Gastrocnemius medialis (tissue), 4 donors: ENCODE results near the gene DBNDD1. TPM values are rescaled to one million over a fixed set of nuclear protein-coding genes. Genes with fewer than 3 reads are reported as not detected.
A peak's percentile ranks its signal among the peaks of the same experiment; 100 is the strongest.
"Not testable (repeated sequence)": the region's sequence is repeated elsewhere in the genome, so short reads cannot be mapped to it uniquely, and the experiment has no call there.

Source experiments
- ATAC-seq, 2 donors: fragments of 150-250 bp; one replicate each; pipeline ENCODE4 v1.9.1; 2016
- DNase-seq, 2 donors: peaks; one replicate each; pipeline ENCODE4 v3.0.0-alpha.2; 2019
- H3K27ac ChIP-seq, 4 donors: fragments of 200-600 bp; sonication (generic); 1 replicate in 1 of 4; 2 replicates in 3 of 4; pipeline ENCODE4 v1.5.1; 2016 to 2018; ENCODE audit warnings: mild to moderate bottlenecking in 2 of 4, moderate library complexity in 1 of 4
- H3K27me3 ChIP-seq, 3 donors: fragments of 200-600 bp; sonication (generic) in 2 of 3; 1 replicate in 1 of 3; 2 replicates in 2 of 3; pipeline versions ENCODE4 v1.5.1 to v1.6.0; 2016 to 2019; ENCODE audit warnings: mild to moderate bottlenecking in 1 of 3, moderate library complexity in 1 of 3
- H3K36me3 ChIP-seq, 2 donors: fragments of 200-600 bp; sonication (generic) in 1 of 2; one replicate each; pipeline ENCODE4 v1.5.1; 2017 to 2018
- H3K4me1 ChIP-seq, 2 donors: fragments of 200-600 bp; sonication (generic) in 1 of 2; one replicate each; pipeline ENCODE4 v1.5.1; 2016 to 2017; ENCODE audit warnings: mild to moderate bottlenecking in 2 of 2
- H3K4me3 ChIP-seq, 4 donors: fragments of 200-600 bp; sonication (generic) in 3 of 4; 1 replicate in 1 of 4; 2 replicates in 3 of 4; pipeline ENCODE4 v1.5.1; 2016 to 2019; ENCODE audit warnings: mild to moderate bottlenecking in 2 of 4
- H3K9me3 ChIP-seq, 3 donors: fragments of 200-600 bp; sonication (generic) in 2 of 3; 1 replicate in 1 of 3; 2 replicates in 2 of 3; pipeline ENCODE4 v1.5.1; 2016 to 2019
- POLR2A ChIP-seq, 2 donors: fragments of 450-650 bp; IDR thresholded peaks; one replicate each; pipeline ENCODE4 v1.6.1; 2017; ENCODE audit warnings: antibody characterized with exemption in 2 of 2, mild to moderate bottlenecking in 2 of 2, moderate library complexity in 2 of 2
- in situ Hi-C, 4 donors: fragments of 200-750 bp; cut with MboI; loops; one replicate each; pipeline versions ENCODE4 v1.15.0 to v1.8.0; 2017; ENCODE audit warnings: low sequenced_read_pairs in 4 of 4
- intact Hi-C: fragments of 100-400 bp; cut with DNase I; formaldehyde crosslinking; loops from one replicate; pipeline ENCODE4 v1.15.1; 2023; ENCODE audit warnings: low total_unique reads
- total RNA-seq, 4 donors: library from RNA; depleted of rRNA; stranded (reverse); fragments of >200 nt; gene quantifications; one replicate each; pipeline versions ENCODE4 v1.1.0 to v1.2.3, GENCODE V29; 2016
- TF ChIP-seq, protein P1 (sequence below), 5 experiments: fragments of 450-650 bp in 3 of 5; fragments of 200-600 bp in 2 of 5; sonication (generic) in 2 of 5; IDR thresholded peaks in 4 of 5; conservative IDR thresholded peaks in 1 of 5; 1 replicate in 4 of 5; 2 replicates in 1 of 5; pipeline ENCODE4 v1.5.1; 2016 to 2019; ENCODE audit warnings: antibody characterized with exemption in 5 of 5, mild to moderate bottlenecking in 3 of 5, moderate library complexity in 3 of 5

DBNDD1 gene
- total RNA-seq, 4 donors from 2014 or later: 9.3 to 25.9 (median 23.7) TPM

DNA sequence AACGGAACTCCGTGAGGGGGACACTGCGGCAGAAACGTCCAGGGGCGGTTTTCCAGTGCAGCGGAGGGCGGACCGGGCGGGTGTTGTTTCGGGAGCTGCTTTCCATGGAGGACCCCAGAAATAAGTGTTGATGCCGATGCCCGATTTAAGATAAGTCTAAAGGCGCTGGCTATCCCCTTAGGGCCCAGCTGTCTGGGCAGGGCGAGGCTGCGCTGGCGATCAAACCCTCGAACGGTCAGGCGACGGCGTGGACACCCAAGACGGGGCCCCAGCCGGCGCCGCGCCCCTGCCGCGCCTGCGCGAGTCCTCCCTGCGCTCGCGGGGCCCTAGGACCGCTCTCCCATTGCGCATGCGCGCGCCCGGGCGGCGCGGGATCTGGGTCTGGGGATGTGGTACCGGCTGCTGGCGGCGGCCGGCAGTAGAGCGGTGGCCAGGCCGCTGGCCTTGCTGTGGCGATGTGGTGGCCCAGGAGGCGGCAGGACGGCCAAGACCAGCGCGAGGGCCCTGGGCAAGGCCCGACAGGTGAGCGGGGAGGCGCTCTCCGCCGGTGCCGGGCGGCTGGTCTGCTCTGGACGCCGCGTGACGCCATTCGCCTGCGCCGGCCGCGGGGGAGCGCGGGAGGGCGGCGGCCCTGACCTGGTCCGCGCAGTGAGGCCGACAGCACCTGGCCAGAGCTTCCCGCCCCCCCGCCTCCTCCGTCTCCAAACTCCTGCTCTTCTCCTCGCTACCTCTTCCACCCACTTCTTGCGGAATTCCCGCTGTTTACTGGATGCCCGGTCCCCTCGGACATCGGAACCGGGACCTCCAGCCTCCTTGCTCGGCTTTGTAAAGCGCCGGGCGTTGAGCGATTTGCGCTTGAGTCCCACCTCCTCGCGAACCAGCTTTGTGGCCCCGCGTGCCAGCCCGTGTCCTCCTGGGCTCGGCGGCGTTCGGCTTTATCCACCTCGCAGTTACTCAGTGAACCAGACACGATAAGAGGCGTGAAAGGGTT lies 46.7 kb downstream of the DBNDD1 start:
- Histone ChIP-seq H3K36me3 (peaks cover 0 to 1% of the 10 kb centered on the region in 2 donors), H3K4me3 (peak overlapping the region; percentile 84 to 100 (median 94)), H3K27me3 (no peaks in the 10 kb centered on the region), H3K9me3 (no peaks in the 10 kb centered on the region), H3K4me1 (peaks cover 28 to 40% of the 10 kb centered on the region in 2 donors), H3K27ac (peak overlapping the region; percentile 78 to 99 (median 98))
- in situ Hi-C loops (no loop called here), intact Hi-C loops (loop anchor here (2.0 to 5.0 kb wide), 2 partner anchors 50 to 1400 kb away; partner anchors contain the start of gene ZC3H18)
- TF ChIP-seq, protein P1, sequence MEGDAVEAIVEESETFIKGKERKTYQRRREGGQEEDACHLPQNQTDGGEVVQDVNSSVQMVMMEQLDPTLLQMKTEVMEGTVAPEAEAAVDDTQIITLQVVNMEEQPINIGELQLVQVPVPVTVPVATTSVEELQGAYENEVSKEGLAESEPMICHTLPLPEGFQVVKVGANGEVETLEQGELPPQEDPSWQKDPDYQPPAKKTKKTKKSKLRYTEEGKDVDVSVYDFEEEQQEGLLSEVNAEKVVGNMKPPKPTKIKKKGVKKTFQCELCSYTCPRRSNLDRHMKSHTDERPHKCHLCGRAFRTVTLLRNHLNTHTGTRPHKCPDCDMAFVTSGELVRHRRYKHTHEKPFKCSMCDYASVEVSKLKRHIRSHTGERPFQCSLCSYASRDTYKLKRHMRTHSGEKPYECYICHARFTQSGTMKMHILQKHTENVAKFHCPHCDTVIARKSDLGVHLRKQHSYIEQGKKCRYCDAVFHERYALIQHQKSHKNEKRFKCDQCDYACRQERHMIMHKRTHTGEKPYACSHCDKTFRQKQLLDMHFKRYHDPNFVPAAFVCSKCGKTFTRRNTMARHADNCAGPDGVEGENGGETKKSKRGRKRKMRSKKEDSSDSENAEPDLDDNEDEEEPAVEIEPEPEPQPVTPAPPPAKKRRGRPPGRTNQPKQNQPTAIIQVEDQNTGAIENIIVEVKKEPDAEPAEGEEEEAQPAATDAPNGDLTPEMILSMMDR (IDR thresholded peaks at IDR 0.05 in 4 of 5, conservative IDR thresholded peaks at IDR 0.05 in 1 of 5): peak in 2 of 5 experiments; percentile 29 to 33
- peak; percentile 89 to 94 for TF ChIP-seq POLR2A (IDR thresholded peaks at IDR 0.05)
- peak; percentile 79 to 86 for DNase-seq
- peak; percentile 96 to 98 for ATAC-seq

DNA sequence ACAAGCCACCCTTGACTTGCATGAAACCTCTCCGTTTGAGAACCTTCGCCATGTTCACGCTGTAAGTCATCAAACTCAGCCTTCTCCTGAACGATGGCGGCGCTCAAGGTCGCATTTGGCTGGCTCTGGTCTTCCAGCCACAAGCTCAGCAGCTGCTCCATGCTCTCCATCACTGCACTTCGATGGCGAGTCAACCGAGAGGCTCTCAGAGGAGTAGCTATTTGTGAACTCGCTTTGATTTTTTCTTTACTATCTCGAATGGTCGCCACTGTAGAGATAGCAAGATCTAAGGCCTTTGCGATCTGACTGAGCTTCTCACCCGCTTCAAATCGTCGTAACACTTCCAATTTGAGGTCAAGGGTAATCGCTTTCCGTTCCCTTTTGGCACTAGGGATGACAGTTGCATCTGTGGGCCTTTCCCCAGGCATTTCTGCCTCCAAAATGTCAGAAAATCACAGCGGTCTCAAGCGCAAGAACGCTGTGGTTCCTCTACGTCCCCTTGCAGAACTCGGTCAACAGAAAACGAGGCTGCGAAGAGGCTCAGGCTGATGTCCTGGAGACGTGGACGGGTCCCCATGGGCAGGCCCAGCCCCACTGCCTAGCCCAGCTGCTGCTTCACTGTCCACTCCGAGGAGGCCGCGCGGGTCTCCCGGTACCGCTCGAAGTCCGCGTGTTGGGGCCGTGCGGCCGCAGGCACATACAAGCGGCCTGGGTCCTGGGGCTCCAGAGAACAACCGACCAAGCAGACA lies 47.6 kb downstream of the DBNDD1 start:
- Histone ChIP-seq H3K27ac (peak overlapping the region; percentile 78 to 99 (median 98)), H3K36me3 (no peaks in the 10 kb centered on the region), H3K4me3 (peak overlapping the region; percentile 84 to 100 (median 94)), H3K4me1 (peaks cover 28 to 40% of the 10 kb centered on the region in 2 donors), H3K9me3 (no peaks in the 10 kb centered on the region), H3K27me3 (no peaks in the 10 kb centered on the region)
- DNase-seq (peak in 1 of 2 donors; percentile 27), ATAC-seq (peak; percentile 9 to 25)
- TF ChIP-seq POLR2A (IDR thresholded peaks at IDR 0.05): no peak
- TF ChIP-seq, protein P1 (IDR thresholded peaks at IDR 0.05 in 4 of 5, conservative IDR thresholded peaks at IDR 0.05 in 1 of 5): no peak
- intact Hi-C loops: loop anchor here (2.0 to 5.0 kb wide), 2 partner anchors 51 to 1399 kb away; partner anchors contain the start of gene ZC3H18
- in situ Hi-C loops: no loop called here

DNA sequence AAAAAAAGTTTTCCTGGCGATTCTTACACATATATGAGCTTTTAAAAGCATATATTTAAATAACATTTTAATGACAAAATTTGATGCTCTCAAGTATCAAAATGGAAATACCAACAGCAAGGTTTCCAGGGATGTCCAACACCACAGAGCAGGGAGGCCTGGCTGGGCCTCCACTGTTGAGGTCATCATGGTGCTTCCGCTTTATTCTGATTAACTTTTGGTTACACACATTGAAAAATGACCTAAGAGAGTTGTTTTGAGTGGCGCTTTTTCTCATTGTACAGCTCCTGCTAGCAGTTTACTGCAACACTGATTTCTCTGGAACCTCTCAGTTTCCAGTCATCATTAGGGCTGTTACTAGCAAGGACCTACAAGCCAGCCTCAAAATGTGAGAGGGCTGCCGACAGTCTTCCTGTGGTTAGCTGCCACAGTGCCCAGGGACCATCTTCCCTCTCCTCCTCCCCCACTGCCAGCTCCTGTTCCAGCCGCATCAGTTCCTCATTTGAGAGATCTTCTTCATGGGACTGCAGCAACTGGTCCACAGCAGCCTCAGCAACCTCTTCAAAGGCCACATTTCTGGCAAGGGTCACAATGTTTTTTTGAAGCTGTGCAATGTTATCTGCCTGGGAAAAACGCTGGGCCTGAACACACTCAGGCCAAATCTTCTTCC lies 49.4 kb downstream of the DBNDD1 start:
- DNase-seq: no peak
- ATAC-seq: no peak
- Histone ChIP-seq H3K27me3 (no peaks in the 10 kb centered on the region), H3K4me1 (peaks cover 28 to 40% of the 10 kb centered on the region in 2 donors), H3K27ac (no peak overlapping the region), H3K4me3 (no peak overlapping the region), H3K36me3 (no peaks in the 10 kb centered on the region), H3K9me3 (no peaks in the 10 kb centered on the region)
- intact Hi-C loops: loop anchor here (5.0 kb wide), 1 partner anchor 1398 kb away; the partner anchor contains the start of gene ZC3H18
- in situ Hi-C loops: no loop called here
- no peak for TF ChIP-seq POLR2A (IDR thresholded peaks at IDR 0.05)
- TF ChIP-seq, protein P1 (IDR thresholded peaks at IDR 0.05 in 4 of 5, conservative IDR thresholded peaks at IDR 0.05 in 1 of 5): no peak

DNA sequence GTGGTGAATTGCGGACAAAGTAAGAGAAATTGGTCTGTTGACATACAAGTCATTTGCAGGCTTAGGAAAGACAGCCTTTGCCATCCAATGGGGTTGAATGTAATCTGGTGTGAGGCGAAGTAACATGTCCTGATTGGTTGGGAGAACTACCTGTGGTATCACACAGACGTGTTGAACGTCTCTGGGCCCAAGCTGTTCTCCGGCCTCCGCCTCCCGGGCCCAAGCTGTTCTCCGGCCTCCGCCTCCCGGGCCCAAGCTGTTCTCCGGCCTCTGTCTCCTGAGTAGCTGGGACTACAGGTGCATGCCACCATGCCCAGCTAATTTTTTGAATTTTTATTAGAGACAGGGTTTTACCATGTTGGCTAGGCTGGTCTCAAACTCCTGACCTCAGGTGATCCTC lies 51.2 kb downstream of the DBNDD1 start:
- not testable (repeated sequence) for H3K27ac ChIP-seq

DNA sequence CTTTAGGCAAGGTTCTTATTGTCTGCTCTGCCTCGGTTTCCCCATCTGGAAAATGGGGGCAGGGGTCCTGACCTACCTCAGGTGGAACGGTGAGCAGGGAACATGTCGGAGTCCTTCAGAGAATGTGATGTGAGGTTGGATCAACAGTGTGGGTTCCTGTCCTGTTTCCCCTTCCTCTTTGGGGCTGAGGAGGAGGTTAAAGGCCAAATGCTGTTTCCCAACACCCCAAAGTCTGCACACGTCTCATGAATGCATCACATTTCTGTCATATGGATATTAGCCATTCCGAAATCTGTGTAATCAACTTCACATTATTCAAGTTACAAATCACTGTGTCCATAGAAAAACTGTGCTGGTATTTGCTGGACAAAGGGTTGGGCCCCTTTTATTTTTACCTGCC lies 51.8 kb downstream of the DBNDD1 start:
- intact Hi-C loops, H3K36me3 ChIP-seq, ATAC-seq, H3K9me3 ChIP-seq, in situ Hi-C loops, H3K27ac ChIP-seq, DNase-seq, H3K27me3 ChIP-seq, H3K4me3 ChIP-seq: not testable (repeated sequence)
- H3K4me1 ChIP-seq: peaks cover 20 to 25% of the 10 kb centered on the region in 2 donors

More for the DNA sequence above, 51.2 kb downstream of the DBNDD1 start:
- in situ Hi-C loops, H3K27me3 ChIP-seq, H3K4me3 ChIP-seq, ATAC-seq, intact Hi-C loops, H3K36me3 ChIP-seq, DNase-seq, H3K9me3 ChIP-seq: not testable (repeated sequence)
- peaks cover 20 to 27% of the 10 kb centered on the region in 2 donors for H3K4me1 ChIP-seq
